Measurements from ENCODE around the gene TTC38. TPM values are rescaled to one million over a fixed set of nuclear protein-coding genes. Genes with fewer than 3 reads are reported as not detected.

The TTC38 gene
- total RNA-seq, 6 donors from 2014 or later, result 23.7 to 84.9 (median 34.3) TPM

DNA sequence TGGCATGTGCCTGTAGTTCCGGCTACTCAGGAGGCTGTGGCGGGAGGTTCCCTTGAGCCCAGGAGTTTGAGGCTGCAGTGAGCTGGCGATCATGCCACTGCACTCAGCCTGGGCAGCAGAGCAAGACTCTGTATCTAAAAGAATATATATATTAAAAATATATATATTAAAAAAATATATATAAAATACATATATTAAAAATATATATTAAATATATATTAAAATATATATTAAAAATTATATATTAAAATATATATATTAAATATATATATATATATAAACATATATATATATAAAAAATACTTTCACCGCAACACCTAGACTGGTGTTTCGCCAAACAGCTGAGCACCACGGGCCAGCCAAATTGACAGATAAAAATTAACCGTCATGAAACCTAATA is 8.8 kb downstream of the TTC38 start:
- Histone ChIP-seq H3K27ac (no peak overlapping the region), H3K36me3 (peaks cover 37 to 100% (median 85%) of the 10 kb centered on the region in 4 donors), H3K4me3 (no peak overlapping the region), H3K4me1 (no peaks in the 10 kb centered on the region), H3K27me3 (no peaks in the 10 kb centered on the region), H3K9me3 (no peaks in the 10 kb centered on the region)
- no peak for DNase-seq
- no peak for ATAC-seq (ENCODE audit: low FRiP score in 2 of 2)
- no peak for TF ChIP-seq EP300 (IDR thresholded peaks at IDR 0.05)
- TF ChIP-seq, protein P1, sequence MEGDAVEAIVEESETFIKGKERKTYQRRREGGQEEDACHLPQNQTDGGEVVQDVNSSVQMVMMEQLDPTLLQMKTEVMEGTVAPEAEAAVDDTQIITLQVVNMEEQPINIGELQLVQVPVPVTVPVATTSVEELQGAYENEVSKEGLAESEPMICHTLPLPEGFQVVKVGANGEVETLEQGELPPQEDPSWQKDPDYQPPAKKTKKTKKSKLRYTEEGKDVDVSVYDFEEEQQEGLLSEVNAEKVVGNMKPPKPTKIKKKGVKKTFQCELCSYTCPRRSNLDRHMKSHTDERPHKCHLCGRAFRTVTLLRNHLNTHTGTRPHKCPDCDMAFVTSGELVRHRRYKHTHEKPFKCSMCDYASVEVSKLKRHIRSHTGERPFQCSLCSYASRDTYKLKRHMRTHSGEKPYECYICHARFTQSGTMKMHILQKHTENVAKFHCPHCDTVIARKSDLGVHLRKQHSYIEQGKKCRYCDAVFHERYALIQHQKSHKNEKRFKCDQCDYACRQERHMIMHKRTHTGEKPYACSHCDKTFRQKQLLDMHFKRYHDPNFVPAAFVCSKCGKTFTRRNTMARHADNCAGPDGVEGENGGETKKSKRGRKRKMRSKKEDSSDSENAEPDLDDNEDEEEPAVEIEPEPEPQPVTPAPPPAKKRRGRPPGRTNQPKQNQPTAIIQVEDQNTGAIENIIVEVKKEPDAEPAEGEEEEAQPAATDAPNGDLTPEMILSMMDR (IDR thresholded peaks at IDR 0.05), result no peak
- TF ChIP-seq POLR2A (IDR thresholded peaks at IDR 0.05), result no peak
- no peak for TF ChIP-seq POLR2AphosphoS5 (IDR thresholded peaks at IDR 0.05)
- WGBS, 2 donors, result 96% methylated on average over 7 of the region's 7 CpGs

DNA sequence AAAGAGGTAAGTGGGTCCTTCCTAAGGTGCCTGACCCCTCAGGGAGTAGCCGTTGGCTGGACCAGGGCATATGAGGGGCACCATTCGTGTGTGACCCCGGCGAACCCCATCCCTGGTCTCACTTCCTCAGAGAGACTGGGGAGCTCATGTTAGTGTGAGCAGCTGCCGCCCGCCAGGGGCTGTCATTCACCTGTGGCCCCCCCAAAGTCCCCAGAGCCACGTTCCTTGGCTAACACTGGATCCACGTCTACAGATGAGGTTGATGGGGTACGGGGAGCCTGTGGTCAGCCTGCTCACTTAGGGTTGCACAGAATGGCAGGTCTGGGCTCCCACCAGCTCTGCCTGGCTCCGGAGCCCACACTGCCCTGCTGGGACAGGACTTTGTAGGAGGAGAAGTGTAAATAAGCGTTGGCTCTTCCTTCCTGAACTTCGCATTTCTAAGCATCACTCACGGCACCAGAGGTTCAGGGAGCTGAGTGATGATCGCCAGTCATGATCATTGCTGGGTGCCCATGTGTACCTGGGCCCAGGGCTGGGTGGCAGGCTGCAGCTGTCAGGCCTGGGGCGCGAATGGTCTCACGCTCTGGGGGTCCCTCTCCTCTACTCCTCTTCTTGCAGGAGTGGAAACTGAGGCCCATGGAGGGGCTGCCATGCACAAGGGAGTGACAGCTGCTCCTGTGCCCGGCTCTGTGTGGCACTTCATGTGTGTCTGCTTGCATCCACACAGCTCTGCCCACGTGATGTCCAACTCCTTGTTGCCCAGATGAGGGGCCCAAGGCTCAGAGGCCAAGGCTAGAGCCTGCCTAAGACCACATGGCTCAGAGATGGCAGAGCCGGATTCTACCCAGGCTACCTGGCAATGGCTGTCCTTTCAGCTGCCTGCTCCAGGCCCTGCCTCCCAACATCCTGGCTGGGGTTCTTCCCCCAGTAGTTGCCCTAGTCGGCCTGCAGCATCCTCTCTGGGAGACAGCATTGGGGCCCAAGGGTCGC is 11.1 kb downstream of the TTC38 start:
- Histone ChIP-seq H3K4me3 (no peak overlapping the region), H3K9me3 (no peaks in the 10 kb centered on the region), H3K4me1 (no peaks in the 10 kb centered on the region), H3K36me3 (peaks cover 22 to 98% (median 85%) of the 10 kb centered on the region in 4 donors), H3K27ac (no peak overlapping the region), H3K27me3 (no peaks in the 10 kb centered on the region)
- WGBS, 2 donors, result 94% methylated on average over 7 to 21 of the region's 22 CpGs
- ATAC-seq (ENCODE audit: low FRiP score in 2 of 2), result no peak
- no peak for DNase-seq
- TF ChIP-seq POLR2A (IDR thresholded peaks at IDR 0.05) (no peak), EP300 (IDR thresholded peaks at IDR 0.05) (no peak), POLR2AphosphoS5 (IDR thresholded peaks at IDR 0.05) (no peak)
- TF ChIP-seq, protein P1 (IDR thresholded peaks at IDR 0.05), result no peak

DNA sequence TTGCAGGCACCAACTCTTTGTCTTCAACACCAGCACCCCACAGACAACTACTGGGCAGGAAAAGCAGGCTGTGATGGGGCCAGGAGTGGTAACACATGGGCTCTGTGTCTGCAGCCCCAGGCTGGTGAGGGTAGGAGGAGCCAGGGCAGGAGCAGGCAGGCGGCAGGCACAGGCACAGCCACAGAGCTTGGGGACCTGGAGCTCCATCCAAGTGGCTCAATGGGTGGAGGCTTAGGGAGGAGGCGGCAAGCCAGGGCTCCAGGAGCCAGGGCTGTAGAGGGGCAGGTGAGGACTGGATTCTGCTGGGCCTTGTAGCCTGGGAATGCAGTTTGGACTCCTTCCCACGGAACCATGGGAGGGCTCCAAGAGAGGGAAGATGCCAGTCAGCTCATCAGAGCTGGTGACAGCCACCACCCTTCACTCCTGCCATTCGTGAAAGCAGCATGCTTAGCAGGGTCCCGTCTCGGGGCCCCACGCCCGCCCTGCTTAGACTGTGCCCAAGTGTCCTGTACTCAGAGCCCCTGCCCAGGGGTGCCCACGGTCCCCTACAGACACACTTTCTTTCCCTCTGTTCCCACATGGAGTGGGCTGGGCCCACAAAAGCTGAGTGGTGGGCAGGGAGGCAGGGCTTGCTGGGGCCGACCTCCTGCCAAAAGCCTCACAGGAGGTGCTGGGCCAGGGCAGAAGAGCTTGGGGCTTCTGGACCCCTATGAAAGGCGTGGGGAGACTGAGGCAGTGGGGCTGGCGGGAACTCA is 12.4 kb downstream of the TTC38 start:
- TF ChIP-seq POLR2AphosphoS5 (IDR thresholded peaks at IDR 0.05) (no peak), POLR2A (IDR thresholded peaks at IDR 0.05) (no peak), EP300 (IDR thresholded peaks at IDR 0.05) (no peak)
- TF ChIP-seq, protein P1 (IDR thresholded peaks at IDR 0.05), result no peak
- Histone ChIP-seq H3K9me3 (no peaks in the 10 kb centered on the region), H3K36me3 (peaks cover 15 to 97% (median 86%) of the 10 kb centered on the region in 4 donors), H3K4me3 (no peak overlapping the region), H3K27me3 (no peaks in the 10 kb centered on the region), H3K4me1 (no peaks in the 10 kb centered on the region), H3K27ac (peak overlapping the region in 3 of 4 donors; percentile 7 to 66 (median 35))
- no peak for ATAC-seq (ENCODE audit: low FRiP score in 2 of 2)
- no peak for DNase-seq
- 96 to 99% methylated on average over 9 to 10 of the region's 12 CpGs for WGBS, 2 donors

DNA sequence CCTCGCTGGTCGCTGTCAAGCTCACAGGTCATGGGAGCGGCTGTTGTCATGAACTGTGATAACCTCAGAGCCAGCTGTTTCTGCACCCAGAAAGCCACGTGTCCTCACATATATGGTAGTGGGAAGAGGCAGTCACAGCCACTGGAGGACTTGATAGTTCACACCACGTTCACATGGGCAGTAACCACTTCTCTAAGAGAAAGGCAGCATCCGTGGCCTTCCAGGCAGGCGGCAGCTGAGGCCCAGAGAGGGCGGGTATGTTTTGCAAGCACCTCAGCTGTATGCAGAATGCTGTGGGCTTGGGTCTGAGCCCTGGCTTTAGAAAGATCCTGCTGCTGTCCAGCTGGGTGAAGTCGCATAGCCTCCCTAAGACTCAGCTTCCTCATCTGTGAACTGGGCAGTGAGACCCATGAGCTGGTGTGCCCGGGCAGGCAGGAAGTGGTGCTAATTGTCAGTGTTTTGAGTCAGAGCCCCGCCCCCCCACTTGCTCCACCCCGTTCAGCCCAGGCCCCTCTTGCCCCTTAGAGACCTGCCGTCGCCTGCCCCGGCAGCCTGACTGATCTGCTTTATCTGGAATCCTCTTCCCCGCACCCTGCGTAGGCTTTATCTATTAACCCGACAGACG is 13.3 kb downstream of the TTC38 start:
- H3K4me1 ChIP-seq, result no peaks in the 10 kb centered on the region
- 83 to 89% methylated on average over 16 to 19 of the region's 19 CpGs for WGBS, 2 donors
- no peak for TF ChIP-seq POLR2AphosphoS5 (IDR thresholded peaks at IDR 0.05)
- no peak for TF ChIP-seq POLR2A (IDR thresholded peaks at IDR 0.05)
- TF ChIP-seq, protein P1 (IDR thresholded peaks at IDR 0.05), result no peak
- TF ChIP-seq EP300 (IDR thresholded peaks at IDR 0.05), result no peak
- DNase-seq (no peak), ATAC-seq (ENCODE audit: low FRiP score in 2 of 2) (peak in 1 of 2 donors; percentile 22)
- no peak overlapping the region for H3K4me3 ChIP-seq
- H3K27me3 ChIP-seq, result no peaks in the 10 kb centered on the region
- peak overlapping the region in 1 of 4 donors; percentile 3 for H3K27ac ChIP-seq
- peaks cover 18 to 97% (median 84%) of the 10 kb centered on the region in 4 donors for H3K36me3 ChIP-seq
- H3K9me3 ChIP-seq, result no peaks in the 10 kb centered on the region
